Sciatic nerve (tissue), 2 donors: Measurements from ENCODE around the gene SERPINE1. TPM values are rescaled to one million over a fixed set of nuclear protein-coding genes. Genes with fewer than 3 reads are reported as not detected.
A peak's percentile ranks its signal among the peaks of the same experiment; 100 is the strongest.

Experiments
- ATAC-seq: fragments of 200-7000 bp; cut with Tn5 transposase; one replicate; pipeline ENCODE4 v1.9.1; 2020; ENCODE audit warnings: mild to moderate bottlenecking, moderate library complexity
- DNase-seq: peaks from one replicate; pipeline ENCODE4 v3.0.0-alpha.2; 2020; ENCODE audit warnings: low spot score
- intact Hi-C: fragments of 100-400 bp; cut with DNase I; formaldehyde crosslinking; loops from one replicate; pipeline ENCODE4 v1.14.2; 2022
- total RNA-seq: library from RNA; stranded (reverse); fragmentation: NEBNext Ultra II Directional; extraction: Animal tissue kit (Norgen Biotek cat#: 25700); gene quantifications from one replicate; pipeline ENCODE4 v1.2.1, GENCODE V29; 2021
- donor health status: DM: no; HTN: no; CAD: no.
- donor health status: DM: no; HTN: no; CAD: no.

The SERPINE1 gene
- total RNA-seq, 1 donor from 2014 or later = 7.0 TPM

DNA sequence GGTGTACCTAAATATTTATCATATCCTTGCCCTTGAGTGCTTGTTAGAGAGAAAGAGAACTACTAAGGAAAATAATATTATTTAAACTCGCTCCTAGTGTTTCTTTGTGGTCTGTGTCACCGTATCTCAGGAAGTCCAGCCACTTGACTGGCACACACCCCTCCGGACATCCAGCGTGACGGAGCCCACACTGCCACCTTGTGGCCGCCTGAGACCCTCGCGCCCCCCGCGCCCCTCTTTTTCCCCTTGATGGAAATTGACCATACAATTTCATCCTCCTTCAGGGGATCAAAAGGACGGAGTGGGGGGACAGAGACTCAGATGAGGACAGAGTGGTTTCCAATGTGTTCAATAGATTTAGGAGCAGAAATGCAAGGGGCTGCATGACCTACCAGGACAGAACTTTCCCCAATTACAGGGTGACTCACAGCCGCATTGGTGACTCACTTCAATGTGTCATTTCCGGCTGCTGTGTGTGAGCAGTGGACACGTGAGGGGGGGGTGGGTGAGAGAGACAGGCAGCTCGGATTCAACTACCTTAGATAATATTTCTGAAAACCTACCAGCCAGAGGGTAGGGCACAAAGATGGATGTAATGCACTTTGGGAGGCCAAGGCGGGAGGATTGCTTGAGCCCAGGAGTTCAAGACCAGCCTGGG, 11.4 kb downstream of the SERPINE1 start:
- DNase-seq (peak; percentile 80), ATAC-seq (peak; percentile 92)
- intact Hi-C loops = no loop called here

DNA sequence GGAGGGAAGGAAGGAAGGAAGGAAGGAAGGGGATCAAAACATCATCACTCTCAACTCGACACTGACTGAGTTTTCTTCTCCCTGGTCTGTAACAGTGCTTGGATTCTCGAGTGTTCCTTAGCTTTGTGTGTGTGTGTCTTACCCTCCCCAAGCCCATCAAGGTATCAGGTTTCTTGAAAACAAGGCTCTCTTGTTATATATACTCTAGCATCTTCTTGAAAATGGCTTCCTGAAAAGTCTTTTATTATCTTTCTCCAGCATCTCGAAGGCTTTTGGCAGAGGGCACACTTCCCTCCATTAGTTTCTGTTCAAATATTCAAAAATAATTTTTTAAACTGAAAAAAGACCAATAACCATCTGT, 13.4 kb downstream of the SERPINE1 start:
- intact Hi-C loops = loop anchor here (5.0 kb wide), 1 partner anchor 142 kb away; no protein-coding TSS in a partner anchor
- DNase-seq (no peak), ATAC-seq (no peak)

DNA sequence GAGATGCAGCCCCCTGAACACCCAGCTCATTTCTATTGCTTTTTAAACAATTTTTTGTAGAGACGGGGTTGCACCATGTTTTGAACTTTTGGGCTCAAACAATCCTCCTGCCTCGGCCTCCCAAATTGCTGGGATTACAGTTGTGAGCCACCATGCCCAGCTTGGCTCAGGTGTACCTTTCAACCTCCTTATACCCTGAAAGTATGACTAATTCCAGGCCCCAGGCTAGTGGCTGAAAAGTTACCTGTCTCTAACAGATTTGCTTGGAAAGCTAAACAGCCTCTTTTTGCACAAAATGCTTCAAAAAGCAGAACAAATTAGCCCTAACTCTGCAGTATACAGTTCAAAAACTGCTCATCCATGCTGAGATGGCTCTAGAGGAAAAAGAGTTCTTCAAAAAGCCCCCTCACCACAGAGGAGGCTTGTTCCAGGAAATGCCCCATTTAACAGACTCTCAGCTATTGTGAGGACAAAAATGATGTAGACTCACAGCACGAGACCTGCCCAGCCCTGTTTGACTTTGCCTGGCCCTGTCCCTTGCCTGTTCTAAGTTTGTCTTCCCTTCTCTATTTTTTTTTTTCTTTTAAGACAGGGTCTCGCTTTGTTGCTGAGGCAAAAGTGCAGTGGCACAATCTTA, 14.0 kb downstream of the SERPINE1 start:
- ATAC-seq (no peak), DNase-seq (no peak)
- intact Hi-C loops = loop anchor here (5.0 kb wide), 1 partner anchor 141 kb away; no protein-coding TSS in a partner anchor

DNA sequence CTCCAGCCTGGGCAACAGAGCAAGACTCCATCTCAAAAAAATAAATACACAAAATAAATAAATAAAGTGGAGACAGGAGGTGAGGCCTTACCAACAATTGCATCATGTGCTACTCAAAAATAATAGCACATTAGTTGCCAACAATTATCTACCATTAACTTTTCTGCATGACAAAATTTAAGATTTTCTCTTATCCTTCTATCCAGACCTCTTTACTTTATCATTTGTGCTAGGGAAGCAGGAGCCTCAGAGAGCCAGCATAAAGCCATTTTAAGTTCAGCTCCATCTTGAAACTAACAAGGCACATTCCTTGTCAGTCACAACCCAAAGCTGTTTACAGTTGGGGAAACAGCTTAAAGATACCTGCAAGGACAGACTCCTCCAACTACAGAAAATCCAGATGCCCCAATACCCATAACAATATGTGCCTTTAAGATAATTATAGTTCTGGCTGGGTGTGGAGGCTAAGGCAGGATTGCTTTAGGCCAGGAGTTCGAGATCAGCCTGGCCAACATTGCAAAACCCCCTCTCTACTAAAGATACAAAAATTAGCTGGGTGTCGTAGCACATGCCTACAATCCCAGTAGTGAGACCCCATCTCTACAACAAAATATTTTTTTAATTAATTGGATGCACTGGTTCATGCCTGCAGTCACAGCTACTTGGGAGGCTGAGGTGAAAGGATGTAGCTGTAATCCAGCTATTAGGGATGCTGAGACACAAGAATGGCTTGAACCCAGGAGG, 25.2 kb downstream of the SERPINE1 start:
- DNase-seq (no peak), ATAC-seq (no peak)
- intact Hi-C loops = loop anchor here (5.0 kb wide), 1 partner anchor 140 kb away; no protein-coding TSS in a partner anchor

DNA sequence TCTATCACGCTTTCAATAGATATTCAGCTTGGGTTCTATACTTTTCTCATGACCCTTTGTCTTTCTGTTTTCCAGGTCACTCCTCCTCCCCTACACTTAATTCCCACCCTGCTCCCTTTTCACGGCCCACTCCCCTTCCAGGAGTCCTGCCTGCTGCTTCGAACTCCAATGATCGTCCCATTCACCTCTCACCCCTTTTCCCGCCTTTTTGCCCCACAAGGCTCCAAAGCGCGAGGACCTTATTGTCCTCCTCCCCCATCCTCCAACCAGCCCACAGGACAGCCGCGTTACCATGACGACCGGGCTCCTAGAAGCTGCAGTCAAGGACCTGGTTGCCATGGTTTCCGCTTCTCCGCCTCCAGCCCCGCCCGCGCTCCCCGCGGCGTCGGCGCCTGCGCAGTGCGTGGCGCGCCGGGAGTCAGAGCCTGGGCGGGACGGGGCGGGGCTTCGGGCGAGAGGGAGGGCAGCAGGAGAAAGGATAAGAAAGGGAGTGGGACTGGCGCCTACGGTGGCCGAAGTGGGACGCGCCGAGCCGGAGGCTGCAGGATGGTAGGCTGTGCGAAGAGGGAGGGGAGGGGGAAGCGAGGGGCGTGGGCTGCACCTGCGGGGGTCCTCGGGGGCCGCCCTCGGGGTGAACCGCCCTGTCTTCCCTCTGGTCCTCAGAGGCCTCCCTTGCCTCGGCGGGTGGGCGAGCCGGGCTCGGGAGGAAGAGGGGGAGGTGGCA, 27.2 kb downstream of the SERPINE1 start, which contains the start of gene AP1S1:
Gene AP1S1 (plus strand): TSS at position 508 of the 724 bp plus-strand sequence. CDS start 39 bp downstream, at position 547.
- ATAC-seq (peak; percentile 97), DNase-seq (peak; percentile 96)
- intact Hi-C loops = loop anchor here (5.0 kb wide), 1 partner anchor 138 kb away; no protein-coding TSS in a partner anchor

DNA sequence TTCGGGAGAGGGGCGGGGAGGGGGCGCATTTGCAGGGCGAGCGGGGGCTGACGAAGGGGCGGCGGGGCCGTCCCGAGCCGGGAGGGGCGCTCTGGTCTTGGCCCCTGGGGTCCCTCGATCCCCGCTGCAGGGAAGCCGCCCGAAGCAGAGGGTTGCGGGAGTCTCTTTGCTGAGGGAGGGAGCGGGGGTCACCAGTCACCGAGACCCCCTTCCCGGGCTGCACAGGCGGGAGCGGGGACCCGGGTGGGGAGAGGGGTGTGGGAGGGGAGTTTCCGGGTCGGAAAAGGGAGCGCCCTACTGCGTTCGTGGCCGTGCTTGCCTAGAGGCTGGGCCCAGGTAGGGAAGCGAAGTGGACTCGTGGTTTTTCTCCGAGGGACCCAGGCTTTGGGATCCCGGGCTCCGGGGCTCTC, 27.8 kb downstream of the SERPINE1 start:
- ATAC-seq (peak; percentile 41), DNase-seq (no peak)
- intact Hi-C loops = loop anchor here (5.0 kb wide), 1 partner anchor 138 kb away; no protein-coding TSS in a partner anchor

DNA sequence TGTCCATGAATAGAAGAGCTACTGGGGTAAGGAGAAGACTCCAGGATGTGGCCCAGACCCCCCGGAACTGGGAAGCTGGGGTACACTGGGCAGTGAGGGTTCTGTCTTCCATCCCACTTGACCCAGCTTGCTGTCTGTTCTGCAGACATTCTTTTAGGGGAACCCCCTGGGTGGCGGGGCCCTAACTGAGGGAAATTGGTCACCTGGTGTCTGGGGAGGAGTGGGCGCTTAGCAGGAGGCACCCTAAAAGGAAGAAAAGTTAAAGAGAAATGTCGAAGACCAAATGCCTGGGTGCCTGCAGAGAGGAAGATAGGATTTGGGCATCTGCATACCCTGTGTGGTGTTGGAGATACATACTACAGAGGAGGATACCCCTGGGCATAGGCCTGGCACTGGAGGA, 28.4 kb downstream of the SERPINE1 start:
- ATAC-seq (no peak), DNase-seq (no peak)
- intact Hi-C loops = no loop called here

DNA sequence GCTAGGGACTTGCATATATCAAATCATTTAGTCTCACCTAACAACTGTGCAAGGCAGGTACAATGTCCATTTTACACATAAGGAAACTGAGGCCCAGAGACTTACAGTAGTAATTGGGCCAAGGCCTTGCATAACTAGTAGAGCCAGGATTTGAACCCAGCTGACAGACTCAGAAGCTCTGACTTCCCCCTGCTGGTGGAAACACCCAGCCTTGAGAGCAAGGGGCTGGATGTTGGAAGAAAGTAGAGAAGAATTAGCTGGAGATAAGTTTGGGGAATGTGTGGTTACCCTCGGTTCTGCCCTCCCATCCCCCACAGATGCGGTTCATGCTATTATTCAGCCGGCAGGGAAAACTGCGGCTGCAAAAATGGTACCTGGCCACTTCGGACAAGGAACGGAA, 29.4 kb downstream of the SERPINE1 start:
- no peak for ATAC-seq
- intact Hi-C loops = no loop called here
- no peak for DNase-seq

- no peak for DNase-seq
- intact Hi-C loops = no loop called here
- no peak for ATAC-seq
Observed at GRCh38 chr7:101156866-101157589, 30.1 kb downstream of the SERPINE1 start.

DNA sequence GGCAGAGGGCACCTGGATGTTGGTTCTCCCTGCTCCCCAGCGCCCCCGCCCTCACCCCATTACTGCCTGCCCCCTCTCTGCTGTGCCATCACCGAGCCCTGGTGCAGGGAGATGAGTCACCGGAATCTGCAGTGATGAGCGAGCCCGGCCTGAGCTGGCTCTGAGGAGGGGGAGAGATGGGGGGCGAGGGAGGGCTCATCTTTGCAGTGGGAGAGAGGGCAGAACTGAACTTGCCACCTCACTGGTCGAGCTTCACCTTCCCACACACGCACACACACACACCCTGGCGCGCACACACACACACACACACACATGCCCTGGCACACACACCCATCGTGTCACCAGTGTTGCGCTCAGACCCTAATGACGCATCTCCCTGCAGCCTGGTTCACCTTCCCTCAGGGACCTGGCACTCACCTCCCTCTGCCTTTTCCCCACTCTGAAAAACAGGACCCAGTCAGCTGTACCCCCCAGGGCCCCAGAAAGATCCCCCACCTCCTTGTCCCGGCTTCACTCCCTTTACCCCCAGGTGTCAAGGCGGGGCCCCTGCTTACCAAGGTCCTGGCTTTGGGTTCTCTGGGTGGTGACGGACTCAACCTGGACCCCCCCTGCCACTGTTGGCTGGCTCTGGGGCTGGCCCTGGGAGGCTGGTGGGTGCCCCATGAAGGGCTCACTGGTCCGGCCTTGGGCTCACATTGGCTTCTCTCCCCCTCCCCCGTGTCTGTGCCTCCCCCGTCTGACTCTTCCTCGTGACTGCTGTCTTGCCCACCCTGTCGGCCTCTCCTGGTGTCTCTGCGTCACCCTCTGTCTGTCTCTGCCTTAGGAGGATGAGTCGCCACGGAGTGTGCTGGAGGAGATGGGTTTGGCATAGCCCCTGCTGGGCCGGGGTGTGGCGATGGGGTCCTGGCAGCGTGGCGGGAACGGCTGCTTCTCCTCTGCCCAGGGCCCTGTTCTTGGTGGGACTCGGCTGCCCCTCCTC, 33.1 kb downstream of the SERPINE1 start:
- no peak for ATAC-seq
- intact Hi-C loops = no loop called here
- no peak for DNase-seq

GRCh38 chr7:101160910-101161309, 34.0 kb downstream of the SERPINE1 start:
- intact Hi-C loops = no loop called here
- no peak for ATAC-seq
- DNase-seq = no peak

- intact Hi-C loops = no loop called here
- DNase-seq = no peak
Observed at GRCh38 chr7:101161692-101162471, 35.0 kb downstream of the SERPINE1 start.

DNA sequence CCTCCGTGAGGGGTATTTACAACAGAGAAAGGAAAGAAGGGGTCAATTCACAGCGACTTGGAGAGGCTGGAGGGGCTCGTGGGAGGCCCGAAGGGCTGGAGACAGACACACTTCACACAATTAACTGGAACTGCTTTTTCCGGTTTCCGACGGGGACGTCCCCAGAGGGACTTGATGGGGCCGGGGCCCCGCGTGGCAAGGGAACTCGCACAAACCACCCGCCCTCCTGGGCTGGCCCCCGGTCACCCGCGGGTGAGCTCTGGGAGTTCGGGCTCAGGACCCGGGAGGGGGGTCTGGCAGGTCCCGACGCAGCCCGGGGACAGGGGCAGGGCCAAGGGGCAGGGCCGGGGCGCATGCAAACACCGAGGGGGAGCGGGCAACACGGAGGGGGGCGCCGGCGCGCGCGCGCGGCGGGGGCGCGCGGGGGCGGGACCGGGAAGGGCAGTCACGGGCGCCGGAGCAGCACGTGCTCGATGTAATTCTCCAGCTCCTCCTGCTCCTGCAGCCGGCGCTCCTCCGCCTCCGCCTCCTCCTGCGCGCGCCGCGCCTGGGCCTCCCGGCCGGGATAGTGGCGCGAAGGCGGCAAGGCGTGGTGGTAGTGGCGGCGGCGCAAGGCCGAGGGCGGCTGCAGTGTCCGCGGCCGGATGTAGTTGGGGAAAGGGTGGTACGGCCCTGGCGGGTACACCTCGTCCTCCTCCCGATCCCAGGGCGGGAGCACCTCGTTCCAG, 35.8 kb downstream of the SERPINE1 start:
- ATAC-seq (no peak), DNase-seq (no peak)
- intact Hi-C loops = no loop called here

More at GRCh38 chr7:101161692-101162471, 35.0 kb downstream of the SERPINE1 start:
- ATAC-seq = no peak

DNA sequence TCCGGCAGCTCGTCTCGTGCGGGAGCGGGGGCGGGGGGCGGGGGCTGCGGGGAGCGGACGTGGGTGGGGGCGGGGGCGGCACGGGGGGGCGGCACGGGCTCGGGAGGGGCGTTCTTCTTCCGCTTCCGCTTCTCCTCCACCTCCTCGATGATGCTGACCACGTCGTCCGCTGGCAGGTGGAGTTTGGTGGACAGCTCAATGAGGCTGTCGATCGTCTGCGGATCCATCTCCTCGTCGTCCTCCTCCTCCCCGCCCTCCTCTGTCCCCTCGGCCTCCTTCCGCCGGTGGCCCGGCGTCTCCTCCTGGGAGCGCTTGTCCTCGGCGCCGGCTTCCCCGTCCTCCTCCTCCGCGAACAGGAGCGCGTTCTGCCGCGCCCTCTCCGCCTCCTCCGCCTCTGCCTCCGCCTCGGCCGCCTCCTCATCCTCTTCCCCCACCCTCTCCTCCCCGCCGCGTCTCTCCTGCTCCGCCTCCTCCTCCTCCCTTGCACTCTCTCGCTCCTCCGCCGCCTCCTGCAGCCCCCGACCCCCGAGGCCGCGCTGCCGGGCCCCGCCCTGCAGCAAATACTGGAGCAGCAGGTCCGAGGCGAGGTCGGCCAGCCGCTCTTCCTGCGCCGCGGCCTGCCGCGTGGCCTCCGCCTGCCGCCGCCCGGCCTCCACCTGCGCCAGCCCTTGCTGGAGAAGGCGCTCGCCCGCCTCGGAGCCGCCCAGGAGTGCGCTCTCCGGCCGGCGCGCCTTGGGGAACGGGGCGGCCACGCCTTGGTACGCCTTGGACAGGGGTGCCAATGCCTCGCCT, 36.6 kb downstream of the SERPINE1 start:
- DNase-seq = no peak
- intact Hi-C loops = no loop called here
- ATAC-seq = no peak
